B cell (primary cell): ENCODE data around the gene GFPT2. TPM values are rescaled to one million over a fixed set of nuclear protein-coding genes. Genes with fewer than 3 reads are reported as not detected.

ENCODE experiments used
- ATAC-seq: fragments of 200-7000 bp; cut with Tn5 transposase; one replicate; pipeline ENCODE4 v1.10.0; 2021; ENCODE audit warnings: low read depth, mild to moderate bottlenecking, moderate number of reproducible peaks, moderate library complexity
- CTCF ChIA-PET: fragments of 350-600 bp; sonication (Branson Sonifier 250); formaldehyde crosslinking; loops from one replicate; lab custom pipeline; 2021; ENCODE audit warnings: antibody characterized with exemption, inconsistent platforms; lab: Charles Lee
- POLR2A ChIA-PET: fragments of 350-600 bp; sonication (Branson Sonifier 250); formaldehyde crosslinking; loops from one replicate; lab custom pipeline; 2021; ENCODE audit warnings: antibody characterized with exemption; lab: Charles Lee
- DNase-seq: peaks from one replicate; pipeline ENCODE4 v3.0.0; 2013
- H2AFZ ChIP-seq: 2 replicates; pipeline ENCODE4 v1.6.1; 2012; ENCODE audit warnings: mild to moderate bottlenecking, low read depth, low read length; ENCODE audit not compliant: insufficient read depth, poor library complexity, severe bottlenecking
- H3K27ac ChIP-seq, 2 donors: 1 replicate in 1 of 2; 2 replicates in 1 of 2; pipeline ENCODE4 v1.5.1; 2012 to 2013; ENCODE audit warnings: low read length in 2 of 2, mild to moderate bottlenecking in 2 of 2, moderate library complexity in 1 of 2
- H3K27me3 ChIP-seq, 4 experiments: fragments of 200-600 bp in 1 of 4; sonication (generic) in 1 of 4; replicated peaks in 1 of 4; 1 replicate in 2 of 4; 2 replicates in 2 of 4; pipeline versions ENCODE4 v1.6.1 to v1.7.0; 2013 to 2016; ENCODE audit warnings: low read length in 3 of 4, mild to moderate bottlenecking in 2 of 4, mixed read lengths in 1 of 4, moderate library complexity in 1 of 4; ENCODE audit not compliant: insufficient read depth in 4 of 4, control insufficient read depth in 3 of 4; ENCODE audit errors: control extremely low read depth in 1 of 4
- H3K36me3 ChIP-seq, 2 experiments: replicated peaks in 1 of 2; 1 replicate in 1 of 2; 2 replicates in 1 of 2; pipeline versions ENCODE4 v1.6.1 to v1.7.1; 2013; ENCODE audit warnings: low read length in 1 of 2; ENCODE audit not compliant: insufficient read depth in 2 of 2, control insufficient read depth in 1 of 2; ENCODE audit errors: control extremely low read depth in 1 of 2, extremely low read depth in 1 of 2
- H3K4me1 ChIP-seq, 2 donors: fragments of 200-600 bp in 1 of 2; sonication (generic) in 1 of 2; 1 replicate in 1 of 2; 2 replicates in 1 of 2; pipeline versions ENCODE4 v1.5.1 to v1.6.1; 2013 to 2017; ENCODE audit warnings: low read length in 2 of 2; ENCODE audit not compliant: control insufficient read depth in 2 of 2, insufficient read depth in 2 of 2
- H3K4me2 ChIP-seq: replicated peaks from 2 replicates; pipeline ENCODE3; 2012; ENCODE audit warnings: mild to moderate bottlenecking, low read depth, low read length; ENCODE audit not compliant: poor library complexity, severe bottlenecking
- H3K4me3 ChIP-seq, 5 experiments: fragments of 200-600 bp in 1 of 5; sonication (generic) in 1 of 5; 1 replicate in 3 of 5; 2 replicates in 2 of 5; pipeline versions ENCODE4 v1.5.1 to v1.7.0; 2011 to 2016; ENCODE audit warnings: low read length in 4 of 5, mild to moderate bottlenecking in 4 of 5, low read depth in 2 of 5, control low read depth in 1 of 5, moderate library complexity in 1 of 5; ENCODE audit not compliant: insufficient read depth in 1 of 5; ENCODE audit errors: control extremely low read depth in 1 of 5, extremely low read depth in 1 of 5
- H3K79me2 ChIP-seq: fragments of 200-600 bp; sonication (generic); one replicate; pipeline ENCODE4 v1.6.0; 2016; ENCODE audit warnings: low read length; ENCODE audit not compliant: control insufficient read depth, insufficient read depth
- H3K9ac ChIP-seq: fragments of 200-600 bp; sonication (generic); 2 replicates; pipeline ENCODE4 v1.6.1; 2017; ENCODE audit warnings: mild to moderate bottlenecking, low read length, moderate library complexity
- H3K9me3 ChIP-seq, 3 donors: one replicate each; pipeline versions ENCODE4 v1.6.1 to v1.7.1; 2013; ENCODE audit warnings: low read length in 2 of 3; ENCODE audit not compliant: control insufficient read depth in 2 of 3, insufficient read depth in 1 of 3; ENCODE audit errors: control extremely low read depth in 1 of 3
- H4K20me1 ChIP-seq: 2 replicates; pipeline ENCODE4 v1.6.0; 2012; ENCODE audit warnings: mild to moderate bottlenecking, low read length; ENCODE audit not compliant: insufficient read depth, control insufficient read depth, poor library complexity, severe bottlenecking
- H3K27ac Mint-ChIP-seq: one replicate; pipeline ENCODE4 v1.8.0; 2021; ENCODE audit warnings: mixed read lengths
- H3K27me3 Mint-ChIP-seq: one replicate; pipeline ENCODE4 v1.8.0; 2021; ENCODE audit warnings: mixed read lengths
- H3K4me1 Mint-ChIP-seq: one replicate; pipeline ENCODE4 v1.8.0; 2021; ENCODE audit warnings: mixed read lengths
- H3K4me3 Mint-ChIP-seq: one replicate; pipeline ENCODE4 v1.8.0; 2021; ENCODE audit warnings: mixed read lengths
- H3K9me3 Mint-ChIP-seq: one replicate; pipeline ENCODE4 v1.8.0; 2022; ENCODE audit warnings: mixed read lengths; ENCODE audit not compliant: insufficient read depth
- CTCF ChIP-seq: fragments of 200-600 bp; IDR thresholded peaks from one replicate; pipeline ENCODE4 v1.8.0; 2022; ENCODE audit warnings: antibody characterized with exemption, mild to moderate bottlenecking
- EZH2 ChIP-seq: IDR thresholded peaks from 2 replicates; pipeline ENCODE4 v1.6.1; 2012; ENCODE audit warnings: borderline replicate concordance, low read depth, mild to moderate bottlenecking, moderate library complexity, low read length; ENCODE audit not compliant: insufficient read depth, poor library complexity, severe bottlenecking
- WGBS: methylation state at CpG from one replicate; pipeline ENCODE4 v1.1.5; 2013; ENCODE audit warnings: missing lambda C conversion rate; ENCODE audit not compliant: insufficient coverage; 5-methylcytosine and 5-hydroxymethylcytosine counted together
- intact Hi-C: fragments of 100-400 bp; cut with micrococcal nuclease; formaldehyde crosslinking; loops from one replicate; pipeline ENCODE4 v1.10.0; 2022
- polyA plus RNA-seq: library from polyadenylated mRNA; depleted of rRNA; stranded (reverse); fragments of >200 nt; gene quantifications from 2 replicates; pipeline ENCODE4 v1.2.3, GENCODE V29; 2012
- total RNA-seq, 2 donors: library from RNA; stranded (reverse); fragments of 120-200 nt in 1 of 2; gene quantifications; 1 replicate in 1 of 2; 2 replicates in 1 of 2; pipeline versions ENCODE4 v1.2.3 to v1.2.4, GENCODE V29; 2013 to 2022

The GFPT2 gene
- total and polyA plus RNA-seq, 2 donors (not counting 1 experiment from before 2014, with no cell fraction given) = 0.03 to 2.8 TPM

GRCh38 chr5:180349391-180349790 is 3.7 kb downstream of the GFPT2 start:
- intact Hi-C loops = no loop called here
- Mint-ChIP-seq H3K9me3 (no peaks in the 10 kb centered on the region), H3K27ac (no peak overlapping the region), H3K4me1 (peaks cover 7% of the 10 kb centered on the region), H3K27me3 (peaks cover 39% of the 10 kb centered on the region), H3K4me3 (no peak overlapping the region)
- H3K4me2 ChIP-seq = no peak overlapping the region
- no peaks in the 10 kb centered on the region for H3K36me3 ChIP-seq
- no peaks in the 10 kb centered on the region for H3K9me3 ChIP-seq
- H3K4me1 ChIP-seq = peaks cover 17 to 18% of the 10 kb centered on the region in 2 donors
- no peak overlapping the region for H3K27ac ChIP-seq
- no peak overlapping the region for H2AFZ ChIP-seq
- POLR2A ChIA-PET = no interaction called here
- no peak for TF ChIP-seq EZH2
- no peak for TF ChIP-seq CTCF
- no peak for ATAC-seq
- DNase-seq = no peak
- H4K20me1 ChIP-seq = no peaks in the 10 kb centered on the region
- no peak overlapping the region for H3K4me3 ChIP-seq
- peaks cover 0 to 34% (median 14%) of the 10 kb centered on the region in 4 experiments for H3K27me3 ChIP-seq
- WGBS = 83% methylated on average over 6 of the region's 8 CpGs
- H3K9ac ChIP-seq = no peak overlapping the region
- no peaks in the 10 kb centered on the region for H3K79me2 ChIP-seq
- CTCF ChIA-PET = no interaction called here

GRCh38 chr5:180348336-180348735 is 4.8 kb downstream of the GFPT2 start:
- intact Hi-C loops = no loop called here
- Histone ChIP-seq H3K79me2 (no peaks in the 10 kb centered on the region), H3K36me3 (no peaks in the 10 kb centered on the region), H3K4me1 (peaks cover 8 to 11% of the 10 kb centered on the region in 2 donors), H4K20me1 (no peaks in the 10 kb centered on the region), H3K27ac (no peak overlapping the region), H3K27me3 (peaks cover 0 to 24% (median 9%) of the 10 kb centered on the region in 4 experiments), H2AFZ (no peak overlapping the region), H3K4me2 (no peak overlapping the region), H3K4me3 (no peak overlapping the region), H3K9me3 (no peaks in the 10 kb centered on the region), H3K9ac (no peak overlapping the region)
- ChIA-PET CTCF (no interaction called here), POLR2A (no interaction called here)
- Mint-ChIP-seq H3K27ac (no peak overlapping the region), H3K27me3 (peaks cover 41% of the 10 kb centered on the region), H3K4me3 (no peak overlapping the region), H3K4me1 (peaks cover 2% of the 10 kb centered on the region), H3K9me3 (no peaks in the 10 kb centered on the region)
- 98% methylated on average over 7 of the region's 7 CpGs for WGBS
- TF ChIP-seq CTCF = no peak
- TF ChIP-seq EZH2 = no peak
- DNase-seq = no peak
- ATAC-seq = no peak
